Amniotic stem cell (primary cell): ENCODE data around the gene ZNF76.

Source experiments
- DNase-seq: peaks from one replicate; lab custom pipeline; 2025; lab: John Stamatoyannopoulos, UW

Gene ZNF76

DNA sequence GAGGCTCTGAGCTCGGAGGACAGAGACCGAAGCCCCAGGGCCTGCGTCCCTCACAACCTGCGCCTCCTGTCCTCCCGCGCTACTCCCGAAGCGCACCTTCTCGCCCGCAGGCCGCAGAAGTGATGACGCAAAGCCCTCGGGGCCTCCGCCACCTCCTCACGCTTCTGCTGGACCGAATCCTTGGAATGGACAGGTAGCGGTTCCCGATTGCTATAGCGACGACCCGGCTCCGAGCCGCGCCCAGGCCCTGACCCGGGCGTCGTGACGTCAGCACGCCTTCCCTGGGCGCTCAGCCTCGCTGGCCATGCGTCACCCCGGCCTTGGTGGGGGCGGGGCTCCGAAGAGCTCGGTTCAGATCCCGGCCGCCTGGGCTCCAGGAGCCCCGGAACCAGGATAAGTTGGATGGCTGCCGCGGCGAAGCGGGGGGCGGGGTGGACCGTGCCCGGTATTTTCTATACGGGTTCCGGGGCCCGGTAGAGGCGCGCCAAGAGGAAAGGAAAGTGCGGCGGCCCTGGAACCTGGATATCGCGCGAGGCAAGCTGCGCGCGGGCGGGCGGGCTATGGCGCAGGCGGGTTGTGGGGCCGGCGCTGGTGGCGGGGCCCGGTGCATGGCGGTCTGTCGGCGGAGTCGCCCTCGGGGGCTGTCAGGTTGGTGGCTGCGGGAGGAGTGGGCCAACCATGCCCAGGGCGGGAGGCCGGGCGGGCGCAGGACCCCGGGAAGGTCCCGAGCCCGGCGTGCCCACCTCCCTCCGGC is at the start of gene ZNF76:
Gene ZNF76, plus strand, starts transcription at position 542 of the 754 bp plus-strand sequence. CDS start 21,417 bp downstream, outside the sequence.
- DNase-seq: peak; percentile 94

DNA sequence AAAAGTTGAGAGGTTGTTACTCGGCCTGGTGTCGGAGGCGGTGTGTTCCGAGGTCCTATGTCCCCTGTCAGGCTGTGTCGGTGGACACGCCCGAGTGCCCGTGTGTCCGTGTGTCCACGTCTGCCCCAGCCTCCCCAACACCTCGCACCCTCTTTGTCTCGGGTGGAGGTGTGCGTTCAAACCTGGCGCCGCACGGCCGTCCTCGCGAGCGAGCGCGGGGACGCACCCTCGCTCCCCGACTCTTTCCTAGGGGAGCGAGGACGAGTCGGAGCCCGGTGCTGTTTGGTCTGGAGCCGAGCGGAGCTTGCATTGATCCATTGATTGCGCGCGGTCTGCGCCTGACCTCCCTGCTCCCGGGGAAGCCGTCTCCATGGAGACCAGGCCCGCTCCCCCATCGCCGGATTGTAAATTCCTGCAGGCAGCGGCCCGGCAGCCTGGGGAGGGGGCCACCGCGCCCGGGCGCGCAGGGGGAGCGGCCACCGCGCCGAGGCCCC is 46.2 kb upstream of the ZNF76 start:
- no peak for DNase-seq

DNA sequence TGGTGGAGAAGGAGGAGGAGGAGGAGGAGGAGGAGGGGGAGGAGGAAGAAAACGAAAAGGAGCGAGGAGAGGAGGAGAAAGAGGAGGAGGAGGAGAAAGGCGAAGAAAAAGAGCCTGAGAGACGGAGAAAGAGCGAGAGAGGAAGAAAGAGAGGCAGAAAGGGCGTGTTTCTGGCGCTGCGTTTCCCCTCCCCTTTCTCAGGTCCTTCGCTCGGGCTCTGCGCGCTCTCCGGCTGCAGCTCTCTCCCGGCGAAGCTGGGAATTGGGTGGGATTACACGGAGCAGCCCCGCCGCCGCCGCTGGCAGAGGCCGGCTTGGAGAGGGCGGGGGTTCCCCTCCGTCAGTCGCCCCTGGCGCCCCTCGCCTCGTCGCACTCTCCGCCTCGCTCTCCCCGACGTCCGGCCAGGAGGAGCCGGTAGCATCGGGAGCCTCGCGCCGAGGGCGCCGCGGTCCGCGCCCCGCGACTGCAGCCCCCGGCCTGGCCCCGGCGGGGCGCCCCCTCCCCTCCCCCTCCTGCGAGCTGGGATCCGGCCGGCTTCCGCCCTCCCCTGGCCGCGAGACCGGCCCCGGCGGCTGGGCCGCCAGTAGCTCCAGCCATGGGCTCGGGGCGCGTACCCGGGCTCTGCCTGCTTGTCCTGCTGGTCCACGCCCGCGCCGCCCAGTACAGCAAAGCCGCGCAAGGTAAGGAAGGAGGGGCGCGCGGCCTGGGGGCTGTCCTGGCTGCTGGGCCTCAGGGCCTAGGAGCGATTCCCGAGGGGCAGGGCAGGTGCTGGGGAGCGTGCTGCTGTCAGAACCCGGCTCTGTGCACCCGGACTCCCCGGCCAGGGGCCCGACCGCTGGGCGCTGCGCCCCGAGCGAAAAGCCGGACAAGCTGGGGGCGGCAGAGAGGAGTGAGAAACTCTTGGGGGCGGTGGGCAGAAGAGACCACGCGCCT is 45.4 kb upstream of the ZNF76 start, which contains the start of gene SCUBE3:
Gene SCUBE3, plus strand, starts transcription at position 133 of the 933 bp plus-strand sequence. Its CDS starts 463 bp downstream, at position 596.
- no peak for DNase-seq

DNA sequence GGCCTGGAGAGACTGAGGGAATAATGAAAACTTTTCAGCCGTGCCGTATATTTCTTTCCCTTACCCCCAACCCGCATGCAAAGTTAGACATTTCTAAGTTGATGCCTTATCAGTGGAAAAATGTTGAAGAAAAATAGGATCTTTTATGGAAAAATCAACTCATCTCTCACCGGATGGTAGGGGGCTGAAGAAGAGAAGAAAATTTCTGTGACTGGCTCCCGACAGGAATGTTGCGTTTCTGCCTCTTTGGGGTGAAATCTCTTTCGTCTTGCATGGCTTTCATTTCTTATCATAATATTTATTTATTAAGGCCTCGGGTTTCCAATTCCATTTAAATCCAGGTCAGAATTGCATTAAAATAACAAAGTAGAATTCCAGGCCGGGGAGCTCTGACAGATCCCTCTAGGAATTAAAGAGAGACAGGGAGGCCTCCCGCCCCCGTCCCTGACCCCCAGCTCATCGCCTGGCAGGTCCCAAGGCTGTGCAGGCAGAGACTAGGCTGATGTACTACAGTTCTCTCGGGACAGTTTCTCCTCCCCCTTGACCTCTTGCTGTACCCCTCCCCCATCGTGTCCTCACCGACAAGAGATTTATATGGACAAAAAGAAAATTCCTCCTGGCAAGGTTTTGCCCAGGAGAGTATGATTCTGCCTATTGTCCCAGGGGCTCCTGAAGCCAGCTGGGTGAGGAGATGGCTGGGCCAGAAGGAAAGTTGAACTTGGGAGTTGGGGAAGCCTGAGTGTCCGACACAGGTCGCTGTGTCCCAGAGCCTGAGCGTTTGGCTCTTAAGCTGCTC is 44.5 kb upstream of the ZNF76 start:
- DNase-seq: no peak

DNA sequence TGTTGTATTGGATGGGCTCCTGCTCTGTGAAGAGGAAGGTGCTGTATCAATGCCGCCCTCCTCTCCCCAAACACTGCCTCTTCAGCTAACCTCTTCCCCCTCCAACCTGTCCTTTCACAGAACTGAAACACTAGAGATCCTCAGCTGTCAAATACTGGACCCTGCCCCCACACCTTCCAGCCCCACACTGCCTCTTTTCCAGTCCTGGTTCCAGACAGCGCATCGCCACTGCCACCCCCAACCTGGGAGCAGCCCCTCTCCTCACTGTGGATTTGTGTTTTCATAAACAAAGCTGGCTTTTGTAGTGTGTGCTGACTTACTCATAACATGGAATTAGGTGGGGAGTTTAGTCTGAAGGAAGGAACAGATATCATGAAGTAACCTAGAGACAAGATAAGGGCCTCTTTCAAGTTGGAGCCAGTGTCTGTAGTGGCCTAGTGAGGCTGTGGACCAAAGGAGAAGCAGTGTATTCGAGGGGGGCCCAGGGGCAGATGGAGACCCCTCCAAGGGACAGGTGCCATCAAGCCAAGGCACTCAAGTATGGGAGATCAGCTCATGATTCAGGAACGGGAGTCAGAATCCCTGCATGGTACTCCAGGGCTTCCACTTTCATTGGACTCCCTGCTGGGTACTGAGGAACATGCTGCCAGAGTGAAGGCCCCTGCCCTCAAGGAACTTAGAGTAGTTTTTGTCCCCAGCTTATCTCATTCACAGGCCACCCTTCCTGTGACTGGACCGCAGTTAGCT is 43.7 kb upstream of the ZNF76 start:
- no peak for DNase-seq

DNA sequence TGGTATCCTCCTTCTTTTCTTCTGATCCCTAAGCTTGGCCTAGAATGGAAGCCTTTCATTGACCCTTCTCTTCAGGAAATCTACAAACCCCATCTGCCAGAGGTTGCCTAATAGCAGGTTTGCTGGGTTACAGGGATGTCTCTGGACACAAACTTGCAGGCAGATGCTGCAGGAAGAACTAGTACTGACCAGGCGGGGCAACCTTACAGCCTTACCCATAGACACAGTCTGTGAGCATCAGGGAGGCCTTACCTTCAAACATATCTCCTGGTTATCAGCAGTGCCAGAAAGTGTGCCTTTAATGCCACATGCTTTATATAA is 43.2 kb upstream of the ZNF76 start:
- DNase-seq: no peak

DNA sequence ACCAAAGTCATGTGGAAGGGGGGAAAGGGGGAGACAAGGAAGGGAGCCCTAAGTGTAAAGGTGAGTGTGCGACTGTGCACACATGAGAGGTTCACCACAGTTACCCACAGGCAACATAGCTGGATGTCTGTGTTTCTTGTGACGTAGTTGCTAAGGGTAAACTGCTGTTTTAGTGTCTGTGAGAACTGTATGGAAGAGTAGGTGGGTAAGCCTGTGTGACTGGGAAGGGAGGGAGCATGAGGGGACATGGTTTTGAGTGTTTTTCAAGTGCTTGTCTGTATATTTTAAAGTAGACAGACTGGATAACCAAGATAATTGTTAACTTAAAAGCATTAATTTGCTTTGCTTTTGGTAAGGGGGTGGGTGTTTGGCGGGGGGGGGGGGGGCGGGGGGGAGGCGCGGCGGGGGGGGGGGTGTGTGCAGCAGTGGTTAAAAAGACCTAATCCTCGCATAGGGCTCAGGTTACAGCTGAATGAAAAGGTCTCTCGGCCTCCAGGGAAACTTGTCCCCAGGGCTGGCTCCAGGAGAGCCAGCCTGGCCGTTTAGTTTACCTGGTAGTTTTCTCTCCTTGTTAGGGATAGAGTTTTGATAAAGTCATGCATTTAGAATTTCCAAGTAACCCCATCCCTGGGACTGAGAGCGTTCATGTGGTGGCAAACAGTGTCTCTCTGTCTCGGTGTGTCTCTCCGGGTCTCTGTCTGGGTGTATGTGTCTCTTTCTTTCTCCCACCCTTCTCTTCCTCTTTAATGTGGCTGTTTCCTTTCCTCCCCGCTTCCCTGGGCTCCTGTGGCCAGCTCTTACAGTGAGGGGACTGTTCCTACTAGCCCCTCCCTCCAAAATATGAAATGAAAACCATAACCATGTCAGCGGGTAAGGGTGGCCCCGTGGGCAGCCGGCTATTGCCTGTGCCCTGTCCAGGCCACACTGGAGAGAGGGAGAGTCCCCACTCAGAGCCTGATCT is 42.4 kb upstream of the ZNF76 start:
- DNase-seq: no peak

DNA sequence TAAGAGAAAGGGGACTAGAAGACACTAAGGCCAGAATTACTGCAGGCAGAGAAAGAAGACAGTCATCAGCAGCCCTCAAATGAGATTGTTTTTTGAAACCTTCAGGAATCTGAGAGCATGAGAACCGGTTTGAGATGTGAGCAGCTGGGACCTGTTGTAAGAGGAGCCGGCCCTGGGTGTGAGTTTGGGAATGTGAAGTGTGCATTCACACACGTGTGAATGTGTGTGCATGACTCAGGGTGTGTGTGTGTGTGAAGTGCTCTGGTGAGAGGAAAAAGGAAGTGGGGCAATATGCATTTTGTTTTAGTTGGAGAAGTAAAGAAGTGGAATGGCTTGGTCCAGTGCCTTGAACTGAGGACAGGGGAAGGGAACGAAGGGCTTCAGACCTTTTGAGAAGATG is 41.5 kb upstream of the ZNF76 start:
- no peak for DNase-seq

DNA sequence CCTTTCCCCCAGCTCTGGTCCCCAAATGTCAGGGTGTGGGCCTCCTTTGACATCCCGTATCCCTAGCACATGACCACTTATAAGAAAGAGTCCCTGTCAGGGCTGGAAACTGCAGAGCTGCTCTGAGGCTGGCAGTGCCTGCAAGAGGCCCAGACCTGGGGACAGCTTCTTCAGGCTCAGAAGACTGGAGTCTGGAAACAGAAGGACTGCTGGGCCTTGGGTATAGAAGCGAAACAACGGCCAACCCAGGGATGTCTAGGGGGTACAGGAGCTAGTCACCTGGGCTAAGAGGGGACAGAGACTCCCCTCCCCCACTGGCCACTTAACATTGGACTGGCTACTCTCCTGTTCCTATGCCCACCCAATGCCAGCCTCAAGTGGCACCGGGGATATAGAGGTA is 41.1 kb upstream of the ZNF76 start:
- no peak for DNase-seq

DNA sequence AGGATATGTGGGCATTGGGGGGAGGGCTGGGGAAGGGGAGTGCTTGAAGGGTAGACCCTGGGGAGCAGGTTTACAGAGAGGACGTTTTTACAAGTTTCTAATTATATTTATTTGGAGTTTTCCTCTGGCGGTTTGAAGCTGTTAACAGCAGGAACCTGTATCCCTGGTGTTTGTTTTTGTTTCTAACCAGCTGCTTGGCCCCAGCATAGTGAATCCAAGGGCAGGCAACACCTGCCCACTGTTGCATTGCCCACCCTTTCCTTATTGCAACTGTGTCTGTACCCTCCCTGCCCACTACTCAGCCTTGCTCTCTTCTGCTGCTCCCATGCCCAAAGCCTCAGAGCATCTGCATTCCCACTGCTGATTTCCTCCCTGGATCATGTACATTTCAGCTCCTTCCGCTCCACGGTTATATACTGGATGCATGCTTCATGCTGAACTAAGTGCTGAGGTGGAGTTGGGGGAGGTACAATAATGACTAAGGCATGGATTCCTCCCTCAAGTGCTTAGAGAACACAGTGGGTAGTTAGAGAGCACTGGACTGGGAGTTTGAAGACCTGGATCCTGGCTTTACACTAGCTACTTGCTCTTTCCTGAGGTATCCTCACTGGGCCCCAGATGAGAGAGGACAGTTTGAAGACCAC is 39.7 kb upstream of the ZNF76 start:
- no peak for DNase-seq

DNA sequence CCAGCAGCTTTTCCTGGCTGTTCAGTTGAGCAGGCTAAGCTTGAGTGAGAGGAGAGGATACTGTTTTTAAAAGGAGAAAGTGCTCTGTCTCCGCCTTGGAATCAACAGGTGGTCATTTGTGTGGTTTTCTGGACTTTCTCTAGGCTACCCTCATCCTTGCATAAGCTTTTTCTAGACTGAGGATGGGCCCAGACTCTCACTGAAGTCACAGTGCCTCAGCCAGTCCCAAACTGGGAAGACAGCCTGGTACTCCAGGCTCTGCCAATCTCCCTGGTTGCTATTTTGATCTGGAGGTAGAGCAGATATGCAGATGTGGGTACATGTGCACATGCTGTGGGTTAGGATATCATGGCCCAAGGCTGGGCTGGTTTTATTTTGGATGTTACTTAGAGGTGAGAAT is 38.8 kb upstream of the ZNF76 start:
- DNase-seq: no peak

DNA sequence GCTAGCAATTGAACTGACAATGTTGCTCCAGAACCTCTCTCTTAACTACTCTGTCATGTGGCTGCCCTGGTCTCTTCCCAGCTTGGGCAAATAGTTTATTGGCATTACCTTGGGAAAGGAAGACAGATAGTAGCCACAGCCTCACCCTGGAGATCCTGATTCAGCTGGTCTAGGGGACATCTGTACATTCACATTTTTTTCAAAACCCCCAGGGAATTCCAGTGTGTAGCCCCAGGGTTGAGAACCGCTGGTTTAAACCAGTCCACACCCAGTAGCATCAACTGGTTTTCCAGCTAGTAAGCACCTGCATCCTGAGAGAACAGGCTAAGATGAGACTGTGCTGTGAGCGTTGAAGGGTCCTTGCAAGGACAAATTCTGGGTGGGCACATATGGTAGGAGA is 36.1 kb upstream of the ZNF76 start:
- DNase-seq: no peak

DNA sequence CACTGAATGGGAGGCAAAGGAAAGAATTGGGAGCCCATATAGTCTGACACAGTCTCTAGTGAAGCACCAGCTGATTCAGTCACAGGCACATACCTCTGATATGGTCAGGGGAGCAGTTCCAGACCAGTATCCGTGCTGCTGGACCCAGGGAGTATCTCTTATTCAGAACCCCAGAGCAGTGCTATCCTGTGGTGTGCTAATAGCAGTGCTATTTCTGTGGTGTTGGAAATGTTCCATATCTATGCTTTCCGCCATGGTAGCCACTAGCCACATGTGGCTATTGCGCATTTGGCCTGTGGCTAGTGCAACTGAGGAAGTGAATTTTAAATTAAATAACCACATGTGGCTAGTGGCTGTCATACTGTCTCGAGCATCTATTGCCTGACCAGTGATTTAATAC is 34.8 kb upstream of the ZNF76 start:
- DNase-seq: no peak

DNA sequence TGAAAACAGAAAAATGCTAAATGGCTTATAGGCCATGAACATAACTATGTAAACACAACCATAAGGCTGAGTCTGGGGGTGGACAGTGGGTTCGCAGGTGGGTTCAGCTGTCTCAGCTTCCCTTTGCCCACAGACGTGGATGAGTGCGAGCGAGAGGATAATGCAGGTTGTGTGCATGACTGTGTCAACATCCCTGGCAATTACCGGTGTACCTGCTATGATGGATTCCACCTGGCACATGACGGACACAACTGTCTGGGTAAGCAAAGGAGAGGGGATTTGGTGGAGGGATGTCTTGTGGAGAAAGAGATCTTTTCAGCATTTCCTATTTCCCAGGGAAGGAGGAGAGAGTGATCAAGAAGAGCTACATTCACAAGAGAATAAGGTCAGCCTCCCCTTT is 31.1 kb upstream of the ZNF76 start:
- no peak for DNase-seq

DNA sequence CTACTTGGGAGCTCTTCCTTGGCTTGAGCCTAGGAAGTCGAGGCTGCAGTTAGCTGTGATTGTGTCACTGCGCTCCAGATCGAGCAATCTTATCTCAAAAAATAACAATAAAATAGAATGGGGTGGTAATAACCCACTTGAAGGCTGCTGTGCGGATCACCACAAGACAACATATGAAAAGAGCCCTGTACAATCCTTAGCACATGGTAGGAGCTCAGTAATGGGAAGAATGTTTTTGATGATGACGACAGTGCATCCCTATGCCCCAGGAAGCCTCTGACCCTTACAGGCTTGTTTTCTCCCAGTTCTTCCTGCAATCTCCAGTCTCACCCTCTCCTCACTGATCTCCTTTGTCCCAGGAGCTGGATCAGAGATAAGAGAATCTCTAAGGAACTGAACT is 30.2 kb upstream of the ZNF76 start:
- DNase-seq: no peak

DNA sequence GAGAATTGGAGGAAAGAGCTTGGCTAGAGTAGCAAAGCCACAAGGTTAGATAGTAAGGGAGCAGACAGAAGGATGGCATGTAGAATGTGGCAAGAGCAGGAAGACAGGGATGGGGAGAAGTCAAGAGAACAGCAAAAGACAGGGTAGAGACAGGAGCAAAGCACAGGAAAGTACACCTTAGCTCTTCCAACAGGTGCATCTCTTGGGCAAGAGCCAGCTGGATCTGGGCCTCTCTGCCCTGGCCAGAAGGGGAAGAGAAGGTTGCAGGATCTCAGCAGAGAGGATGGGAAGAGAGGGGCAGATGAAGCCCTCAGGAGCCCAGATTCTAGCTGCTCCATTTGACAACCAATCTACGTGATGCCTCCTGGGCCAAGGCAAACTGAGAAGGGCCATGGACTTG is 29.0 kb upstream of the ZNF76 start:
- DNase-seq: no peak

DNA sequence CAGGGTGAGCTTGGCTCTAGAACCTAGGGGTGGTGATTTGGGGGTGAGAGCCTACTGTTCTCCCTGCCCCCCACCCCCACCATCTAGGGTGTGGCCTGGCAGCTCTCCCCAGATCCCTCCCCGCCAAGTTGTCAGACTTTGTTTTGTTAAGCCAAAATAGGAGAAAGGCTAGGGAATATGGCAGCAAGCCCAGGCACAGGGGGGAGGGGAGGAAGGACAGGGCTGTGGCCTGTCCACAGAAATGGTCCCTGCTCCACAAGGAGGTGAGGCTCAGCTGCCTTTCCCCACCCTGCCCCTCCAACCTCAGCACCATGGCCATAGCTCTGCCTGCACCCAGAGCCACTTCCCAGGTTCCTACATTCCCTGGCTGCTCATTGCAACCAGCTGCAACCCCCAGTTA is 28.6 kb upstream of the ZNF76 start:
- no peak for DNase-seq

DNA sequence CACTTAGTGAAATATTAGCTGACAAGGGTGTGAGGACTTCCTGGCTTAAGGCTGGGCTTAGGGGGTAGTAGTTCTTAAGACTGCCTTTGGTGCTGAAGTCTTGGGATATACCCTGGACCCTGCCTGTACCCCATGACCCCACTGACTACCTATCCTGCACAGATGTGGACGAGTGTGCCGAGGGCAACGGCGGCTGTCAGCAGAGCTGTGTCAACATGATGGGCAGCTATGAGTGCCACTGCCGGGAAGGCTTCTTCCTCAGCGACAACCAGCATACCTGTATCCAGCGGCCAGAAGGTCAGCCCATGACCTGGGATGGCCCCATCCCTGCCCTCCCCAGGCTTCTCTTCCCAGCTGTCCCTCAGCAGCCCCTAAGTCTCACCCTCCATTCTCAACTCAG is 28.0 kb upstream of the ZNF76 start:
- no peak for DNase-seq

DNA sequence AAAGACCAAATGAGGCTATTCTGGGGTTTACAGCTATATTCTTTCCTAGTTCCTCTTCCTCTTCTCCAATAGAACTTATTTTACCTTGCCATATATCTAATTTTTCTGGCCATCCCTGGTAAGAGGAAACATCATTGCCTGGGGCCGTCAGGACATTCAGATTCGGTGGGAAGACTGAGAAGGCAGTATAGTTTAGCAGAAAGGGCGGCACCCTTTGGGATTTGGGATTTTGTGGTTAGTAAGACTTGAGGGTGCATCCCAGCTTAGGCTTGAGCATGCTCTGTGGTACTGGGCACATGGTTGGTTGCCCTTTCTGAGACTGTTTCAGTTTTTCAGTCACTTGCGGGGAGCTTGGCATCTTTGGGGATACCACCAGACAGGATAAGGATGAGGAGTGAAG is 24.6 kb upstream of the ZNF76 start:
- DNase-seq: no peak

DNA sequence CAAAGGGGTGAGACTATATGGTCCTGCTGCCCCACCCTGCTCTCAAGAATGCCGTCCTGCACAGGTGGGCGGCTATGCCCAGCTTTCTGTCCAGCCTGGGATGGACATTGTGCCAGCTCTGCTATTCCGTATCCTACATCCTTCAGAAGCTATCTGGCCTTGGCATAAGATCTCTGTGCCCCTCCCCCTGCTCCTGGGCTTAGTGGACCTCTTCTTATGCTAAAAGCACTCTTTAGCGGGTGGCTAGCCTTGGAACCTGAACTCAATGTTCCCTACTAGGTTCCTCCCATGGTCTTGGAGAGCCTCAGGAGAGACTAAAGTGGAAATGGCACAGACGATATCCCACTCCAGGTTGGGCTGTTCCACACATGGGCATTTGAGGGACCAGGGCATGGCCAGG is 23.3 kb upstream of the ZNF76 start:
- no peak for DNase-seq
